HFFc6 (cell line): ENCODE measurements around the gene PRKCH. TPM values are rescaled to one million over a fixed set of nuclear protein-coding genes. Genes with fewer than 3 reads are reported as not detected.
"Not testable (repeated sequence)": the region's sequence is repeated elsewhere in the genome, so short reads cannot be mapped to it uniquely, and the experiment has no call there.

Source experiments
- DNase-seq: peaks from one replicate; pipeline ENCODE4 v3.0.0-alpha.2; 2018
- H3K27ac Mint-ChIP-seq: 2 replicates; pipeline ENCODE4 v1.8.0; 2020; ENCODE audit warnings: mild to moderate bottlenecking, mixed read lengths
- H3K27me3 Mint-ChIP-seq: 2 replicates; pipeline ENCODE4 v1.8.0; 2021; ENCODE audit warnings: mild to moderate bottlenecking, moderate library complexity, mixed read lengths; ENCODE audit not compliant: insufficient read depth
- H3K36me3 Mint-ChIP-seq: 2 replicates; pipeline ENCODE4 v1.8.0; 2021; ENCODE audit warnings: low read depth, mixed read lengths
- H3K4me1 Mint-ChIP-seq: 2 replicates; pipeline ENCODE4 v1.8.0; 2020; ENCODE audit warnings: low read depth, mixed read lengths
- H3K4me3 Mint-ChIP-seq: 2 replicates; pipeline ENCODE4 v1.8.0; 2020; ENCODE audit warnings: mild to moderate bottlenecking, moderate library complexity, mixed read lengths
- H3K9me3 Mint-ChIP-seq: 2 replicates; pipeline ENCODE4 v1.8.0; 2020; ENCODE audit warnings: mild to moderate bottlenecking, mixed read lengths
- total RNA-seq, 6 experiments: library from RNA; stranded (reverse); fragmentation: NEBNext Ultra II Directional; extraction: Animal tissue kit (Norgen Biotek cat#: 25700); gene quantifications; 2 replicates in 1 of 6; 3 replicates in 5 of 6; pipeline ENCODE4 v1.2.3, GENCODE V29; 2021
- TF ChIP-seq, protein P1 (sequence below): fragments of 200-600 bp; sonication (generic); IDR thresholded peaks from 2 replicates; pipeline ENCODE4 v1.5.0; 2021; ENCODE audit warnings: antibody characterized with exemption, mild to moderate bottlenecking

PRKCH gene
- total RNA-seq, 6 experiments from 2014 or later = 0.17 to 1.2 (median 0.35) TPM

DNA sequence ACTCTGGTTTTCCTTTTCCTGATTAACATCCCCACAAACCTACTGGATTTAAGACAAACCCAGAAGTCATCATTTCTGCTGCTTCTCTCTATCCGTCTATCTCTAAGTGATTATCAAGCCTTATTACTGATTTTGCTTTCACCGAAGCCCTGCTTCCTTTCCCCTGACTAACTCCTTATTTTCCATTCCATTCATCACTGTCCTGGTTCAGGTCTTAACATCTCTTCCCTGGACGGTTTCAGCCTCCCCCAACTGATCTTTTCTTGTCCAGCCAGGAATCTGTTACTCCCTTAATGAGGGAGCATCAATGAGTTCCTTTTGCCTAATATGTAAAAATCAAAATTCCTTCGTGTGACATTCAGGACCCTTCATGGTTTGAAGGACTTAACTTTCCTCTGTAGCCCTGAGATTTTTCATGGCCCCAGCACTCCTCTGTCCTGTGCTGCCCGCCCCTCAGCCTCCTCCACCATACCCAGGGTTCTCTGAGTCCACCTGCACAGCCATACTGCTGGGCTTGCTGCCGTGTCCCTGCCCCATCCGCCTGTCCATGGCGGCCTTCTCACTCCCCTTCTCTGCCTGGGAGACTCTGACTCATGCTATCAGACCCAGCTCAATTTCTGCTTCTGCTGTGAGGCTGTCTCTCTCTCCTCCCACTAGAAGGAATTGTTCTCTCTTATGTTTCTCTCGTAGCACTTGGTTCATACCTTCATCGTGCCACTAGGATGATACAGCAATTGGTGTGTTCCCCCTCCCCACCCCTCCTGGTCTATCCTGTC, 206.1 kb downstream of the PRKCH start:
- DNase-seq = peak; percentile 81
- H3K27ac Mint-ChIP-seq = peak overlapping the region; percentile 92
- no peaks in the 10 kb centered on the region for H3K36me3 Mint-ChIP-seq
- H3K9me3 Mint-ChIP-seq = no peaks in the 10 kb centered on the region
- peaks cover 74% of the 10 kb centered on the region for H3K4me1 Mint-ChIP-seq
- H3K4me3 Mint-ChIP-seq = peak overlapping the region; percentile 71
- no peaks in the 10 kb centered on the region; the same call in 1 of the 2 replicates for H3K27me3 Mint-ChIP-seq
- TF ChIP-seq, protein P1, sequence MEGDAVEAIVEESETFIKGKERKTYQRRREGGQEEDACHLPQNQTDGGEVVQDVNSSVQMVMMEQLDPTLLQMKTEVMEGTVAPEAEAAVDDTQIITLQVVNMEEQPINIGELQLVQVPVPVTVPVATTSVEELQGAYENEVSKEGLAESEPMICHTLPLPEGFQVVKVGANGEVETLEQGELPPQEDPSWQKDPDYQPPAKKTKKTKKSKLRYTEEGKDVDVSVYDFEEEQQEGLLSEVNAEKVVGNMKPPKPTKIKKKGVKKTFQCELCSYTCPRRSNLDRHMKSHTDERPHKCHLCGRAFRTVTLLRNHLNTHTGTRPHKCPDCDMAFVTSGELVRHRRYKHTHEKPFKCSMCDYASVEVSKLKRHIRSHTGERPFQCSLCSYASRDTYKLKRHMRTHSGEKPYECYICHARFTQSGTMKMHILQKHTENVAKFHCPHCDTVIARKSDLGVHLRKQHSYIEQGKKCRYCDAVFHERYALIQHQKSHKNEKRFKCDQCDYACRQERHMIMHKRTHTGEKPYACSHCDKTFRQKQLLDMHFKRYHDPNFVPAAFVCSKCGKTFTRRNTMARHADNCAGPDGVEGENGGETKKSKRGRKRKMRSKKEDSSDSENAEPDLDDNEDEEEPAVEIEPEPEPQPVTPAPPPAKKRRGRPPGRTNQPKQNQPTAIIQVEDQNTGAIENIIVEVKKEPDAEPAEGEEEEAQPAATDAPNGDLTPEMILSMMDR = no peak

DNA sequence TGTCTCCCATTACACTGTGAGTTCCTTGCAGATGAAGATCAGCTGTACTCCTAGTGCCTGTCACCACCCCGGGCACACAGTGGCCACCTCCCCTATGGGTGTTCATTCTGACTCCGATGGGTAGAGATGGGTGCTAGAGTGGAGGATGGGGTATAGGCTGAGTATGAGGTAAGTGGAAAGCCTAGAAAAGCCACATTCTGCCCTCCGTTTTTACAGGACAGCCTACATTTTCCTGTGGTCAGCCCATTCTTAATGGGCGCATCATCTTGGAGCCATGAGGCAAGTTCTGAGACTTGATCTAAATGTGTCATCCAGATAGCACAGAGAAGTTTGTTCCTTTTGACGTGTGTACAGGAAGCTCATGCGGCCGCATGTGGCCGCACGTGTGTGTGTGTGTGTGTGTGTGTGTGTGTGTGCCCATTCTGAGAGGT, 207.2 kb downstream of the PRKCH start:
- H3K27me3 Mint-ChIP-seq = no peaks in the 10 kb centered on the region; the same call in 1 of the 2 replicates
- peaks cover 81% of the 10 kb centered on the region for H3K4me1 Mint-ChIP-seq
- H3K36me3 Mint-ChIP-seq = no peaks in the 10 kb centered on the region
- no peaks in the 10 kb centered on the region for H3K9me3 Mint-ChIP-seq
- peak overlapping the region; percentile 71 for H3K4me3 Mint-ChIP-seq
- DNase-seq = peak; percentile 91
- peak overlapping the region; percentile 92 for H3K27ac Mint-ChIP-seq
- TF ChIP-seq, protein P1 = no peak

DNA sequence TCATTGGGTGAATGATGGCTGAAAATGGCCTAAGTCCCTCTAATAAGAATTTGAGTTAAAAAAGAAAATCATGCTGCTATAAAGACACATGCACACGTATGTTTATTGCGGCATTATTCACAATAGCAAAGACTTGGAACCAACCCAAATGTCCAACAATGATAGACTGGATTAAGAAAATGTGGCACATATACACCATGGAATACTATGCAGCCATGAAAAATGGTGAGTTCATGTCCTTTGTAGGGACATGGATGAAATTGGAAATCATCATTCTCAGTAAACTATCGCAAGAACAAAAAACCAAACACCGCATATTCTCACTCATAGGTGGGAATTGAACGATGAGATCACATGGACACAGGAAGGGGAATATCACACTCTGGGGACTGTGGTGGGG, 208.0 kb downstream of the PRKCH start:
- peaks cover 81% of the 10 kb centered on the region for H3K4me1 Mint-ChIP-seq
- not testable (repeated sequence) for H3K27ac Mint-ChIP-seq, H3K9me3 Mint-ChIP-seq

DNA sequence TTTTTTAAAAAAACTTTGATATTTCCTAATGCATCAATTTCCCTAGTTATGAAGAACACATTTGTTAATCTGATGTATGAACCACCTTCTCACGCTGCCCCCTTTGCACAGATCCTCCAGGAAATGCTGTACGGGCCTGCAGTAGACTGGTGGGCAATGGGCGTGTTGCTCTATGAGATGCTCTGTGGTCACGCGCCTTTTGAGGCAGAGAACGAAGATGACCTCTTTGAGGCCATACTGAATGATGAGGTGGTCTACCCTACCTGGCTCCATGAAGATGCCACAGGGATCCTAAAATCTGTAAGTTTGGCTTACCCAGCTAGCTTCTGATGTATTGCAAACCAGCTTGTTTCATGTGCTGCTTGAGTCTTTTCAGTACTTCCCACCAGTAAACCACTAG, 208.9 kb downstream of the PRKCH start:
- no peaks in the 10 kb centered on the region for H3K9me3 Mint-ChIP-seq
- peaks cover 81% of the 10 kb centered on the region for H3K4me1 Mint-ChIP-seq
- TF ChIP-seq, protein P1 = no peak
- no peaks in the 10 kb centered on the region; the same call in 1 of the 2 replicates for H3K27me3 Mint-ChIP-seq
- no peak overlapping the region for H3K27ac Mint-ChIP-seq
- no peak for DNase-seq
- H3K4me3 Mint-ChIP-seq = no peak overlapping the region
- no peaks in the 10 kb centered on the region for H3K36me3 Mint-ChIP-seq

More for the DNA sequence above, 208.0 kb downstream of the PRKCH start:
- H3K27me3 Mint-ChIP-seq, H3K4me3 Mint-ChIP-seq, H3K36me3 Mint-ChIP-seq, DNase-seq: not testable (repeated sequence)

DNA sequence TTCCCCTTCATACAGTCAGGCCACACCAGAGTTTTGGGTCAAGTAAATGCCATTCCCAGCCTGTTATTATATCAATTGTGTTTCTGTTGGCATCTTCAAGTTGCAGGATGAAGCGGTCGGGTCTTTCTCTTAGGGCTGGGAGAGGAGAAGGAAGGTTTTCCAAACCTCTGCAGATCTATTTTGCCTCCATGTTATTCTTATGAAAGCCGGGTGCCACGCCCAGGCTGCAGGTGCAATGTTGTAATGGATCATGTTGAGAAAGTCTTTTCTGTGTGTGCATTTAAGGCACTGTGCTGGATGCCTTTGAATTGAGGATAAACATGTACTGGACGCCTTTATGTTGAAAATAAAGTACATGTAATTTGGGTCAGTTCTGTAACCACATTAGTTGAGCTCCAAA, 209.5 kb downstream of the PRKCH start:
- H3K27ac Mint-ChIP-seq = no peak overlapping the region
- no peaks in the 10 kb centered on the region; the same call in 1 of the 2 replicates for H3K27me3 Mint-ChIP-seq
- H3K4me1 Mint-ChIP-seq = peaks cover 81% of the 10 kb centered on the region
- H3K36me3 Mint-ChIP-seq = no peaks in the 10 kb centered on the region
- H3K4me3 Mint-ChIP-seq = no peak overlapping the region
- H3K9me3 Mint-ChIP-seq = no peaks in the 10 kb centered on the region
- DNase-seq = no peak
- TF ChIP-seq, protein P1 = no peak

DNA sequence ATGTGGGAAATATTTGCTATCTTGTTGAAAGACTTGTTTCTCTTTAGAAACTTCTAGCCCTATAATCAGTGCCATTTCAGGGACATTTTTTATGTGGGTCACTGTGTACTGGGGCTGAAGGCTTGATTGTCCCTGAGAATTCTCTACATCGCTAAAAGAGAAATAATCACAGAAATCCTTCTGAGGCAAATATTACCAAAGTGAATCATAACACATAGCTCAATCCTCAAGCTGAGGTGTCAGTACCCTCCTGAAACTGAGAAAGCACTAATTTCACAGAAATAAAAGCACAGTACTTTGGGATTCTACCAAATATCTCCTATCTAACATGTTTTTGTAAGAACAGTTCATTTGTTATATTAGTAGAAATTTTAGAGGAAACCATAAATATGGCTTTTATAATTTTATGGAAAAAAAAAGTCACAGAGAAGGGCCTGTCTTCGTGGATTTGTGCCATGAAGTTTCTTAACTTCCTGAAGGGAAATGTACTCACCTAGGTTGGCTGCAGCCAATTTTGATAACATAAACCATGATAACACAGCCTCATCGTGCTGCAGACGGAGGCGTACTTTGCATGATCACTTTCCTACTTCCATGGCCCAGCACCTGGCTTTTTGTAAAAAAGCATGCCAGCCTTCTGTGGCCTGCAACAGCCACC, 210.2 kb downstream of the PRKCH start:
- TF ChIP-seq, protein P1 = no peak
- no peaks in the 10 kb centered on the region for H3K9me3 Mint-ChIP-seq
- H3K27me3 Mint-ChIP-seq = no peaks in the 10 kb centered on the region; the same call in 1 of the 2 replicates
- no peak overlapping the region for H3K4me3 Mint-ChIP-seq
- no peaks in the 10 kb centered on the region for H3K36me3 Mint-ChIP-seq
- no peak for DNase-seq
- H3K4me1 Mint-ChIP-seq = peaks cover 81% of the 10 kb centered on the region
- no peak overlapping the region for H3K27ac Mint-ChIP-seq
